ENCODE measurements around the gene KLK13.

KLK13 gene

GRCh38 chr19:51097796-51098195, 32.9 kb upstream of the KLK13 start:
- DNase-seq (ENCODE audit: extremely low read depth, low read depth): no peak
- TF ChIP-seq, protein P1, sequence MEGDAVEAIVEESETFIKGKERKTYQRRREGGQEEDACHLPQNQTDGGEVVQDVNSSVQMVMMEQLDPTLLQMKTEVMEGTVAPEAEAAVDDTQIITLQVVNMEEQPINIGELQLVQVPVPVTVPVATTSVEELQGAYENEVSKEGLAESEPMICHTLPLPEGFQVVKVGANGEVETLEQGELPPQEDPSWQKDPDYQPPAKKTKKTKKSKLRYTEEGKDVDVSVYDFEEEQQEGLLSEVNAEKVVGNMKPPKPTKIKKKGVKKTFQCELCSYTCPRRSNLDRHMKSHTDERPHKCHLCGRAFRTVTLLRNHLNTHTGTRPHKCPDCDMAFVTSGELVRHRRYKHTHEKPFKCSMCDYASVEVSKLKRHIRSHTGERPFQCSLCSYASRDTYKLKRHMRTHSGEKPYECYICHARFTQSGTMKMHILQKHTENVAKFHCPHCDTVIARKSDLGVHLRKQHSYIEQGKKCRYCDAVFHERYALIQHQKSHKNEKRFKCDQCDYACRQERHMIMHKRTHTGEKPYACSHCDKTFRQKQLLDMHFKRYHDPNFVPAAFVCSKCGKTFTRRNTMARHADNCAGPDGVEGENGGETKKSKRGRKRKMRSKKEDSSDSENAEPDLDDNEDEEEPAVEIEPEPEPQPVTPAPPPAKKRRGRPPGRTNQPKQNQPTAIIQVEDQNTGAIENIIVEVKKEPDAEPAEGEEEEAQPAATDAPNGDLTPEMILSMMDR (IDR thresholded peaks at IDR 0.05; ENCODE audit: low read depth, low read length): no peak

DNA sequence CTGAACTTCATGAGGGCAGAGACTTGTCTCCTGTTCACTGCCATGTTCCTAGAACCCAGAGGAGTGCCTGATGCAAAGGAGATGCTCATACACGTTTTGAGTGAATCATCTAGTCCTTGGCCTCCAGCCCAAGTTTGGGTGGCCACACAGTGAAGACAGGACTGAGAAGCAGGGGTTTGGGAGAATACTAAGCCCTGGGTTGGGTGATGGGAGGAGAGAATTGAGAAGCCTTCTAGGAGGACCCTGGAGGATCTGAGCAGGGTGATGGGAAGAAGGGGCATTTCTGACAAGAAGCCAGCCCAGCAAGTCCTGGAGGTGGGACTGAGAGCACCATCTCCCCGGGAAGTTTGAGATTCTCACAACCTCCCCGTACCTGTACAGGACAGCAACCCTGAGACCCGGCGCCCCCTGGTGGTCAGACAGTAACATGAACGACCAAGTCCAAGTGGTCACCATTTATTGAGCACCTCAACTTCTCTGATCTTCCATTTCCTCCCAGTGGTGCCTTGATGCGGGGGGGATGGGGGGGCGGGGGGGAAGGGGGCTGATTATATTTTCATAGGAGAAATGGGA, 32.4 kb upstream of the KLK13 start:
- TF ChIP-seq, protein P1 (IDR thresholded peaks at IDR 0.05; ENCODE audit: low read depth, low read length): peak; percentile 59

GRCh38 chr19:51096473-51097165, 31.7 kb upstream of the KLK13 start:
- no peak for DNase-seq (ENCODE audit: extremely low read depth, low read depth)
- TF ChIP-seq, protein P1 (IDR thresholded peaks at IDR 0.05; ENCODE audit: low read depth, low read length): no peak; the same call in 1 of the 2 replicates

More for the DNA sequence above, 32.4 kb upstream of the KLK13 start:
- DNase-seq (ENCODE audit: extremely low read depth, low read depth): no peak

- no peak for DNase-seq (ENCODE audit: extremely low read depth, low read depth)
- TF ChIP-seq, protein P1 (IDR thresholded peaks at IDR 0.05; ENCODE audit: low read depth, low read length): peak; percentile 60
Measured at GRCh38 chr19:51094696-51095279, 29.9 kb upstream of the KLK13 start.

GRCh38 chr19:51093510-51094345, 28.8 kb upstream of the KLK13 start:
- DNase-seq (ENCODE audit: extremely low read depth, low read depth): no peak
- TF ChIP-seq, protein P1 (IDR thresholded peaks at IDR 0.05; ENCODE audit: low read depth, low read length): no peak

GRCh38 chr19:51093101-51093500, 28.2 kb upstream of the KLK13 start:
- TF ChIP-seq, protein P1 (IDR thresholded peaks at IDR 0.05; ENCODE audit: low read depth, low read length): no peak

More at GRCh38 chr19:51093101-51093500, 28.2 kb upstream of the KLK13 start:
- no peak for DNase-seq (ENCODE audit: extremely low read depth, low read depth)
